GM23338 (cell line): ENCODE results near the gene SLX9.

Source experiments
- CREB1 ChIP-seq: fragments of 250-450 bp; sonication (Bioruptor Pico); IDR thresholded peaks from 2 replicates; pipeline ENCODE4 v1.5.0; 2020; ENCODE audit warnings: low read depth, mild to moderate bottlenecking, moderate library complexity
- CTCF ChIP-seq, 2 experiments: fragments of 200-600 bp in 1 of 2; sonication (generic) in 1 of 2; conservative IDR thresholded peaks; 2 replicates each; pipeline versions ENCODE4 v1.5.1 to v1.6.1; 2016 to 2017; ENCODE audit warnings: antibody characterized with exemption in 2 of 2, low read depth in 2 of 2, mild to moderate bottlenecking in 2 of 2, moderate library complexity in 1 of 2
- ETS1 ChIP-seq: IDR thresholded peaks from 2 replicates; pipeline ENCODE4 v1.6.1; 2016; ENCODE audit warnings: antibody characterized with exemption
- EZH2 ChIP-seq: fragments of 200-600 bp; sonication (generic); IDR thresholded peaks from one replicate; pipeline ENCODE4 v1.8.0; 2017; ENCODE audit warnings: antibody characterized with exemption, mild to moderate bottlenecking, low read depth; ENCODE audit not compliant: unreplicated experiment
- EZH2phosphoT487 ChIP-seq: fragments of 200-600 bp; sonication (generic); IDR thresholded peaks from one replicate; pipeline ENCODE4 v1.8.1; 2018; ENCODE audit warnings: antibody characterized with exemption; ENCODE audit not compliant: unreplicated experiment
- JUNB ChIP-seq: IDR thresholded peaks from one replicate; pipeline ENCODE4 v1.6.1; 2016; ENCODE audit warnings: antibody characterized with exemption; ENCODE audit not compliant: unreplicated experiment
- NANOG ChIP-seq: IDR thresholded peaks from 2 replicates; pipeline ENCODE4 v1.6.1; 2016; ENCODE audit warnings: antibody characterized with exemption, borderline replicate concordance
- POLR2AphosphoS5 ChIP-seq: IDR thresholded peaks from 2 replicates; pipeline ENCODE4 v1.6.1; 2016; ENCODE audit warnings: antibody characterized with exemption, low read depth
- REST ChIP-seq: IDR thresholded peaks from one replicate; pipeline ENCODE4 v1.6.1; 2018; ENCODE audit warnings: antibody characterized with exemption; ENCODE audit not compliant: unreplicated experiment
- STAT1 ChIP-seq: IDR thresholded peaks from one replicate; pipeline ENCODE4 v1.6.1; 2016; ENCODE audit warnings: antibody characterized with exemption; ENCODE audit not compliant: unreplicated experiment
- ZNF114 ChIP-seq: fragments of 250-450 bp; sonication (Bioruptor Pico); IDR thresholded peaks from 2 replicates; pipeline ENCODE4 v1.5.0; 2020; ENCODE audit warnings: mild to moderate bottlenecking, moderate library complexity
- ZNF331 ChIP-seq: fragments of 250-450 bp; sonication (Bioruptor Pico); IDR thresholded peaks from 2 replicates; pipeline ENCODE4 v1.5.0; 2020; ENCODE audit warnings: low read depth, mild to moderate bottlenecking, moderate library complexity

- TF ChIP-seq EZH2phosphoT487 (no peak), CTCF (conservative IDR thresholded peaks at IDR 0.05; ENCODE audit: low read depth in 2 of 2) (no peak), EZH2 (no peak), POLR2AphosphoS5 (no peak), REST (no peak), JUNB (no peak), CREB1 (no peak), NANOG (no peak), ETS1 (no peak), ZNF331 (no peak), ZNF114 (CRISPR knock-in tag) (no peak), STAT1 (no peak)
Measured at GRCh38 chr21:44895859-44896258, 44.0 kb upstream of the SLX9 start.
